Measurements from ENCODE around the gene DOCK11. TPM values are rescaled to one million over a fixed set of nuclear protein-coding genes. Genes with fewer than 3 reads are reported as not detected.
A peak's percentile ranks its signal among the peaks of the same experiment; 100 is the strongest.

DOCK11 gene
- total and polyA plus RNA-seq, 10 of the 15 experiments (the other 5 are each of a cell fraction or from before 2014, with no cell fraction given) = 16.3 to 30.7 (median 19.8) TPM

DNA sequence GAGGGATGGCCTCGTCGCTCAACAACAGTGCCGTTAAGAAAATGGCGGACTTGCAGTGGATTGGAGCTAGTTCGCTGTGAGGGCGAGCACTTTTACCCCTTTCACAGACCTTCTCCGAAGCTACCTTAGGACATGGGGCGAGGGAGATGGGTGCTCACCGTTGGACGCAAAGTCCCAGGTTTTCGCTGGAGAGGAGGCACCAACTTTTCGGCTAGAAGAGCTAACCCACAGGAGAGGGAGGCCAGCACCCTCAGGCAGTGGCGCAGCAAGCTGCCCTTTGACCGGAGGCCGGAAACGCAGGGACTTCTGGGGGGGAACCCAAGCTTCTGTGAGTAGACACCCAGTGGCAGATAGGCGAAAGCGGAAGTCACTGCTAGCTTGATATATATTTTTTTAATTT lies 138.7 kb downstream of the DOCK11 start (continued):
- TF ChIP-seq TCF7 (IDR thresholded peaks at IDR 0.05; ENCODE audit: borderline replicate concordance) (no peak), PAX5 (IDR thresholded peaks at IDR 0.05; ENCODE audit: borderline replicate concordance, low read depth, low read length) (no peak)
- TF ChIP-seq, protein P1, sequence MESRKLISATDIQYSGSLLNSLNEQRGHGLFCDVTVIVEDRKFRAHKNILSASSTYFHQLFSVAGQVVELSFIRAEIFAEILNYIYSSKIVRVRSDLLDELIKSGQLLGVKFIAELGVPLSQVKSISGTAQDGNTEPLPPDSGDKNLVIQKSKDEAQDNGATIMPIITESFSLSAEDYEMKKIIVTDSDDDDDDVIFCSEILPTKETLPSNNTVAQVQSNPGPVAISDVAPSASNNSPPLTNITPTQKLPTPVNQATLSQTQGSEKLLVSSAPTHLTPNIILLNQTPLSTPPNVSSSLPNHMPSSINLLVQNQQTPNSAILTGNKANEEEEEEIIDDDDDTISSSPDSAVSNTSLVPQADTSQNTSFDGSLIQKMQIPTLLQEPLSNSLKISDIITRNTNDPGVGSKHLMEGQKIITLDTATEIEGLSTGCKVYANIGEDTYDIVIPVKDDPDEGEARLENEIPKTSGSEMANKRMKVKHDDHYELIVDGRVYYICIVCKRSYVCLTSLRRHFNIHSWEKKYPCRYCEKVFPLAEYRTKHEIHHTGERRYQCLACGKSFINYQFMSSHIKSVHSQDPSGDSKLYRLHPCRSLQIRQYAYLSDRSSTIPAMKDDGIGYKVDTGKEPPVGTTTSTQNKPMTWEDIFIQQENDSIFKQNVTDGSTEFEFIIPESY (IDR thresholded peaks at IDR 0.05) = no peak
- TF ChIP-seq, protein P2, sequence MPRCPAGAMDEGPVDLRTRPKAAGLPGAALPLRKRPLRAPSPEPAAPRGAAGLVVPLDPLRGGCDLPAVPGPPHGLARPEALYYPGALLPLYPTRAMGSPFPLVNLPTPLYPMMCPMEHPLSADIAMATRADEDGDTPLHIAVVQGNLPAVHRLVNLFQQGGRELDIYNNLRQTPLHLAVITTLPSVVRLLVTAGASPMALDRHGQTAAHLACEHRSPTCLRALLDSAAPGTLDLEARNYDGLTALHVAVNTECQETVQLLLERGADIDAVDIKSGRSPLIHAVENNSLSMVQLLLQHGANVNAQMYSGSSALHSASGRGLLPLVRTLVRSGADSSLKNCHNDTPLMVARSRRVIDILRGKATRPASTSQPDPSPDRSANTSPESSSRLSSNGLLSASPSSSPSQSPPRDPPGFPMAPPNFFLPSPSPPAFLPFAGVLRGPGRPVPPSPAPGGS (IDR thresholded peaks at IDR 0.05; ENCODE audit: borderline replicate concordance, insufficient read depth, low read depth, low read length, poor library complexity, severe bottlenecking) = no peak

- ChIA-PET RAD21 (ENCODE audit: unreplicated experiment) (interaction anchor here (1.1 kb wide), 1 partner anchor 11 kb away, joined by 4 read pairs; no protein-coding TSS in a partner anchor), SMC1A (ENCODE audit: uncharacterized antibody, unreplicated experiment) (interaction anchor here (0.7 to 1.5 kb wide), 3 partner anchors 8 to 115 kb away, joined by 3 read pairs; no protein-coding TSS in a partner anchor), POLR2A (no interaction called here), CTCF (interaction anchor here (1.1 kb wide), 1 partner anchor 9 kb away, joined by 4 read pairs; no protein-coding TSS in a partner anchor)
- no peaks in the 10 kb centered on the region; a peak in 1 of 4 replicates for H3K36me3 ChIP-seq (ENCODE audit: control insufficient read depth in 2 of 2, insufficient read depth in 2 of 2, low read length in 1 of 2)
- WGBS (ENCODE audit: insufficient coverage, insufficient replicate concordance, low lambda C conversion rate, missing lambda C conversion rate) = 86% methylated on average over 2 of the region's 2 CpGs
- DNase-seq (ENCODE audit: low read depth, low spot score) (no peak), FAIRE-seq (no peak), ATAC-seq (no peak)
- TF ChIP-seq SMARCA5 (IDR thresholded peaks at IDR 0.05) = no peak
- TF ChIP-seq SIX5 (IDR thresholded peaks at IDR 0.05; ENCODE audit: low read depth, low read length, severe bottlenecking) = no peak
- no peak for TF ChIP-seq NR2F1 (conservative IDR thresholded peaks at IDR 0.05)
- peak in 1 of 3 experiments; percentile 18; a peak in 1 of 6 replicates for TF ChIP-seq CTCF (IDR thresholded peaks at IDR 0.05 in 2 of 3, conservative IDR thresholded peaks at IDR 0.05 in 1 of 3; ENCODE audit: control insufficient read depth in 2 of 3, extremely low read depth in 1 of 3, insufficient read depth in 1 of 3, low read depth in 3 of 3, low read length in 3 of 3)
- no peaks in the 10 kb centered on the region; the same call in 2 of the 3 replicates for H3K9me3 ChIP-seq (replicated peaks; ENCODE audit: control insufficient read depth, insufficient read depth, low read length)
- no peak overlapping the region for H3K4me3 ChIP-seq
- H4K20me1 ChIP-seq (ENCODE audit: control insufficient read depth, insufficient read depth) = no peaks in the 10 kb centered on the region
- no peak overlapping the region for H3K27ac ChIP-seq (ENCODE audit: control insufficient read depth, insufficient read depth)
- H3K27me3 ChIP-seq (replicated peaks in 1 of 2; ENCODE audit: control insufficient read depth in 2 of 2, insufficient read depth in 2 of 2, low read length in 1 of 2) = no peaks in the 10 kb centered on the region
- H3K79me2 ChIP-seq (ENCODE audit: control insufficient read depth, insufficient read depth, low read length) = no peaks in the 10 kb centered on the region
- BruUV-seq (replicated peaks) = no TSS peak
- no peak overlapping the region for H3K4me2 ChIP-seq (ENCODE audit: control insufficient read depth, insufficient read depth)
- in situ Hi-C loops (cut with MboI) = loop anchor here (10.0 kb wide), 1 partner anchor 167 kb away; no protein-coding TSS in a partner anchor
- H3K4me1 ChIP-seq (ENCODE audit: control insufficient read depth, insufficient read depth, low read length) = peaks cover 5% of the 10 kb centered on the region
- intact Hi-C loops (cut with micrococcal nuclease; ENCODE audit: unreplicated experiment) = no loop called here
- H3K9ac ChIP-seq (ENCODE audit: control insufficient read depth, insufficient read depth, low read length) = no peak overlapping the region
- H2AFZ ChIP-seq (ENCODE audit: control insufficient read depth, low read depth, low read length) = no peak overlapping the region
Observed at GRCh38 chrX:118637997-118638396, 142.4 kb downstream of the DOCK11 start.
